WERI-Rb-1 (cell line): ENCODE data around the gene CIRBP.
A peak's percentile ranks its signal among the peaks of the same experiment; 100 is the strongest.

ENCODE experiments used
- DNase-seq: peaks from one replicate; pipeline ENCODE4 v3.0.0-alpha.2; 2020
- H3K27ac ChIP-seq: fragments of 250-450 bp; sonication (Bioruptor Pico); 2 replicates; pipeline ENCODE4 v1.5.1; 2020; ENCODE audit warnings: mild to moderate bottlenecking, moderate library complexity
- H3K27me3 ChIP-seq: fragments of 250-450 bp; sonication (Bioruptor Pico); 2 replicates; pipeline ENCODE4 v1.5.1; 2021; ENCODE audit warnings: mild to moderate bottlenecking, low read depth, moderate library complexity; ENCODE audit not compliant: insufficient read depth, severe bottlenecking
- H3K36me3 ChIP-seq: fragments of 250-450 bp; sonication (Bioruptor Pico); 2 replicates; pipeline ENCODE4 v1.5.1; 2020; ENCODE audit warnings: mild to moderate bottlenecking, moderate library complexity
- H3K4me3 ChIP-seq: 2 replicates; pipeline ENCODE4 v1.5.1; 2011; ENCODE audit warnings: low read depth, mild to moderate bottlenecking, control low read depth, low read length
- H3K9me3 ChIP-seq: fragments of 250-450 bp; sonication (Bioruptor Pico); 2 replicates; pipeline ENCODE4 v1.5.1; 2021; ENCODE audit warnings: mild to moderate bottlenecking, moderate library complexity; ENCODE audit not compliant: severe bottlenecking
- CTCF ChIP-seq: IDR thresholded peaks from 2 replicates; pipeline ENCODE4 v1.5.1; 2011; ENCODE audit warnings: low read depth, mild to moderate bottlenecking, control low read depth, inconsistent platforms, low read length

Gene CIRBP

GRCh38 chr19:1275976-1276627 is 7.0 kb downstream of the CIRBP start:
- Histone ChIP-seq H3K27me3 (no peaks in the 10 kb centered on the region), H3K9me3 (no peaks in the 10 kb centered on the region), H3K27ac (peak overlapping the region; percentile 92), H3K36me3 (peaks cover 72% of the 10 kb centered on the region), H3K4me3 (peak overlapping the region; percentile 59)
- no peak for TF ChIP-seq CTCF
- DNase-seq, result no peak

GRCh38 chr19:1276628-1277022 is 7.5 kb downstream of the CIRBP start:
- no peaks in the 10 kb centered on the region for H3K27me3 ChIP-seq
- no peaks in the 10 kb centered on the region for H3K9me3 ChIP-seq
- H3K4me3 ChIP-seq, result peak overlapping the region; percentile 59
- TF ChIP-seq CTCF, result no peak
- H3K27ac ChIP-seq, result peak overlapping the region; percentile 92
- no peak for DNase-seq
- peaks cover 66% of the 10 kb centered on the region for H3K36me3 ChIP-seq

- H3K4me3 ChIP-seq, result no peak overlapping the region
- no peak overlapping the region for H3K27ac ChIP-seq
- no peak for DNase-seq
- no peaks in the 10 kb centered on the region for H3K27me3 ChIP-seq
- TF ChIP-seq CTCF, result no peak
- peaks cover 62% of the 10 kb centered on the region for H3K36me3 ChIP-seq
- no peaks in the 10 kb centered on the region for H3K9me3 ChIP-seq
These were observed 7.9 kb downstream of the CIRBP start for GRCh38 chr19:1277061-1277460.

GRCh38 chr19:1278074-1278473 is 8.9 kb downstream of the CIRBP start:
- peaks cover 52% of the 10 kb centered on the region for H3K36me3 ChIP-seq
- no peaks in the 10 kb centered on the region for H3K9me3 ChIP-seq
- H3K27ac ChIP-seq, result no peak overlapping the region
- DNase-seq, result no peak
- no peak for TF ChIP-seq CTCF
- H3K27me3 ChIP-seq, result no peaks in the 10 kb centered on the region
- no peak overlapping the region for H3K4me3 ChIP-seq

- Histone ChIP-seq H3K27me3 (no peaks in the 10 kb centered on the region), H3K27ac (no peak overlapping the region), H3K9me3 (no peaks in the 10 kb centered on the region), H3K4me3 (no peak overlapping the region), H3K36me3 (peaks cover 43% of the 10 kb centered on the region)
- DNase-seq, result no peak
- TF ChIP-seq CTCF, result no peak
These were observed 9.9 kb downstream of the CIRBP start for GRCh38 chr19:1278713-1279660.
